Measurements from ENCODE around the gene BMPR2. TPM values are rescaled to one million over a fixed set of nuclear protein-coding genes. Genes with fewer than 3 reads are reported as not detected.

The BMPR2 gene
- total and polyA plus RNA-seq, 2 of the 4 experiments (the other 2 are of a cell fraction), result 17.0 to 30.1 TPM

DNA sequence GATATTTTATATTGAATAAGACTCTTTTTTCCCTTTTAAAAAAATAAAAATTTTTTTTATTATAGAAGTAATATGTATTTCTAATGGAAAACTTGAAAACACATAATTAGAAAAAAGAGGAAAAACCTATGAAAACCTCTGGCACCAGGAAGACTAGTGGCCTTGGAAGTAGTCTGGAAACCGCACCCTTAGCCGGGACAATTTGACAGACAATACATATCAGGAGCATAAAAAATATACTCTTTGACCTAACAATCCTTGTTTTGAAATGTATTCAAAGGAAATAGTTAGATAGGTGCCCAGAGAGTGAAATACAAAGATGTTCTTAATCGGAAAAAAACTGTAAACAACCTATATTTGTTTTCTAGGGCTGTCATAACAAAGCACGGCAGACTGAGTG is 223.8 kb downstream of the BMPR2 start:
- no peak overlapping the region for H3K27ac ChIP-seq (ENCODE audit: insufficient read depth, low read length)
- no peaks in the 10 kb centered on the region for H3K9me1 ChIP-seq (ENCODE audit: insufficient read depth, low read length)
- no peak overlapping the region for H2AK9ac ChIP-seq (replicated peaks; ENCODE audit: low read depth, low read length, poor library complexity)
- no peak overlapping the region for H3K9ac ChIP-seq (ENCODE audit: low read depth, low read length)
- no peak overlapping the region for H4K5ac ChIP-seq (ENCODE audit: low read depth, low read length)
- ATAC-seq (ENCODE audit: low read depth) (no peak), DNase-seq (no peak)
- no peak overlapping the region for H3K4ac ChIP-seq (ENCODE audit: low read depth, low read length)
- no peak overlapping the region for H3K14ac ChIP-seq (replicated peaks; ENCODE audit: low read depth, low read length)
- H3K18ac ChIP-seq (ENCODE audit: low read depth, low read length), result no peak overlapping the region
- H3K27me3 ChIP-seq (ENCODE audit: control insufficient read depth, insufficient read depth, low read length), result no peaks in the 10 kb centered on the region
- no peaks in the 10 kb centered on the region for H3K9me3 ChIP-seq (ENCODE audit: control insufficient read depth, insufficient read depth, low read length)
- H3K23ac ChIP-seq (ENCODE audit: low read depth, low read length), result no peak overlapping the region
- no peak overlapping the region for H3K56ac ChIP-seq (ENCODE audit: extremely low read depth, insufficient read depth, low read length)
- BruUV-seq (replicated peaks), result no TSS peak
- in situ Hi-C loops (cut with MboI; ENCODE audit: low sequenced_read_pairs) (loop anchor here (10.0 to 25.0 kb wide), 2 partner anchors 275 to 1312 kb away; partner anchors contain the start of gene ICA1L), intact Hi-C loops (cut with micrococcal nuclease) (no loop called here), dilution Hi-C loops (cut with HindIII; ENCODE audit: low sequenced_read_pairs, unreplicated experiment) (no loop called here)
- no peak overlapping the region for H2BK15ac ChIP-seq (ENCODE audit: low read depth, low read length)
- H3K79me1 ChIP-seq (ENCODE audit: low read depth in 1 of 2, low read length in 2 of 2), result no peaks in the 10 kb centered on the region
- no peak overlapping the region for H2BK120ac ChIP-seq (ENCODE audit: low read depth, low read length)
- no peak overlapping the region for H2BK20ac ChIP-seq (ENCODE audit: low read depth, low read length)
- TF ChIP-seq CHD1 (IDR thresholded peaks at IDR 0.05; ENCODE audit: low read depth, low read length) (no peak), RAD21 (IDR thresholded peaks at IDR 0.05; ENCODE audit: low read length) (no peak), MXI1 (IDR thresholded peaks at IDR 0.05; ENCODE audit: borderline replicate concordance, low read depth, low read length) (no peak), SMC3 (IDR thresholded peaks at IDR 0.05; ENCODE audit: low read depth, low read length) (no peak)
- TF ChIP-seq, protein P1, sequence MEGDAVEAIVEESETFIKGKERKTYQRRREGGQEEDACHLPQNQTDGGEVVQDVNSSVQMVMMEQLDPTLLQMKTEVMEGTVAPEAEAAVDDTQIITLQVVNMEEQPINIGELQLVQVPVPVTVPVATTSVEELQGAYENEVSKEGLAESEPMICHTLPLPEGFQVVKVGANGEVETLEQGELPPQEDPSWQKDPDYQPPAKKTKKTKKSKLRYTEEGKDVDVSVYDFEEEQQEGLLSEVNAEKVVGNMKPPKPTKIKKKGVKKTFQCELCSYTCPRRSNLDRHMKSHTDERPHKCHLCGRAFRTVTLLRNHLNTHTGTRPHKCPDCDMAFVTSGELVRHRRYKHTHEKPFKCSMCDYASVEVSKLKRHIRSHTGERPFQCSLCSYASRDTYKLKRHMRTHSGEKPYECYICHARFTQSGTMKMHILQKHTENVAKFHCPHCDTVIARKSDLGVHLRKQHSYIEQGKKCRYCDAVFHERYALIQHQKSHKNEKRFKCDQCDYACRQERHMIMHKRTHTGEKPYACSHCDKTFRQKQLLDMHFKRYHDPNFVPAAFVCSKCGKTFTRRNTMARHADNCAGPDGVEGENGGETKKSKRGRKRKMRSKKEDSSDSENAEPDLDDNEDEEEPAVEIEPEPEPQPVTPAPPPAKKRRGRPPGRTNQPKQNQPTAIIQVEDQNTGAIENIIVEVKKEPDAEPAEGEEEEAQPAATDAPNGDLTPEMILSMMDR (conservative IDR thresholded peaks at IDR 0.05; ENCODE audit: low read depth, low read length), result no peak
- no peak overlapping the region for H2AFZ ChIP-seq (replicated peaks; ENCODE audit: low read length, poor library complexity)
- no peak overlapping the region for H2BK5ac ChIP-seq (ENCODE audit: low read depth, low read length, poor library complexity, severe bottlenecking)
- H4K91ac ChIP-seq (ENCODE audit: insufficient read depth, low read depth, low read length), result no peak overlapping the region
- H4K8ac ChIP-seq (ENCODE audit: low read depth in 2 of 2, low read length in 2 of 2), result no peak overlapping the region
- H3K4me3 ChIP-seq (ENCODE audit: insufficient read depth, low read depth, low read length), result no peak overlapping the region
- no peaks in the 10 kb centered on the region for H3K36me3 ChIP-seq (ENCODE audit: control insufficient read depth, insufficient read depth, low read length)
- H4K20me1 ChIP-seq (ENCODE audit: insufficient read depth, low read length), result no peaks in the 10 kb centered on the region
- ChIA-PET POLR2A (ENCODE audit: unreplicated experiment) (no interaction called here), CTCF (interaction anchor here (3.1 kb wide), 1 partner anchor 10 kb away, joined by 13 read pairs; no protein-coding TSS in a partner anchor)
- H3K4me1 ChIP-seq (ENCODE audit: control insufficient read depth, insufficient read depth, low read length), result no peaks in the 10 kb centered on the region
- WGBS, 2 experiments (ENCODE audit: extremely low coverage in 2 of 2, insufficient read length in 1 of 2), result no CpG with 5 or more reads among the region's 4 CpGs
- no peak overlapping the region for H3K4me2 ChIP-seq (ENCODE audit: low read depth, low read length)
- no peak overlapping the region for H2AK5ac ChIP-seq (ENCODE audit: low read depth, low read length)
